Measurements from ENCODE around the gene AK9.

DNA sequence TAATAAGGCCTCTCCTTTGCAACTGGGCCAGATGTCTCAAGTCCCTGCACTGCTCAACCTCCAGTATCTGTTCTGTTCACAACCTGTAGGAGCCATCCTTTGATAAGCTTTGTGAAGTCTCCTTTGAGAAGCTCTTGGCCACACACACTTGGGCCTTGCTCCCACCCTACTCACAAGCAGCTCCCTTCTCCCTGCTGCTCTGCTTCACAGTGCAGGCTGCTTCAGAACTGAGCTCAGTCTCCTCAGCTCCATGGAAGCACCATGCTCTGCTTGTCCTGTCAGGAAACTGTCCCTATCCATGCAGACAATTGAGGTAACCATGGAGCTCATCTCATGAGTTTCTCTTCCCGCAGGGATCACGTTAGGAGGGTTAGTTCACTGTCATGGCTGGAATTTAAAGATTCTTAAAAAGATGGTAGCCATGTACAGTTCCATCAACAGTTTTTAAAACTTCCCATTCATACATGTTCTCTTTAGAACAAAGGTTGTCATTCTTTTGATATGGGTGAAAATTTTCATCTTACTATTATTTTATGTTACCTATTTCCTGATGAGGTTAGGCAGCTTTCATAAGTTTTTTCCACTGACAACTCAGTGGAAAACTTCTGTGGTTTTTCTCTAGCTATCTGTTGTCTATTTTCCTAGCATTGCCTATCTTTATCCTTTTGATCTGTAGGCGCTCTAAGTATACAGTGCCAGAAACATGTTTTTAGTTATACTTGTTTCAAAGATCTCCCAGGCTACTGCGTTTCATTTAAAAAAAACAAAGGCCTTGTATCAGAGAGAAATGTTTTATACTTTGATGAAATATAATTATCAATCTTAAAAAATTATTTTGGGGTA, 62.6 kb downstream of the AK9 start:
- TF ChIP-seq SIN3A (IDR thresholded peaks at IDR 0.05; ENCODE audit: borderline replicate concordance, insufficient read depth, low read length) = no peak
- TF ChIP-seq POLR2AphosphoS5 (IDR thresholded peaks at IDR 0.05; ENCODE audit: low read depth, low read length) = no peak
